ENCODE results near the gene KPNA1.
A peak's percentile ranks its signal among the peaks of the same experiment; 100 is the strongest.

The KPNA1 gene

DNA sequence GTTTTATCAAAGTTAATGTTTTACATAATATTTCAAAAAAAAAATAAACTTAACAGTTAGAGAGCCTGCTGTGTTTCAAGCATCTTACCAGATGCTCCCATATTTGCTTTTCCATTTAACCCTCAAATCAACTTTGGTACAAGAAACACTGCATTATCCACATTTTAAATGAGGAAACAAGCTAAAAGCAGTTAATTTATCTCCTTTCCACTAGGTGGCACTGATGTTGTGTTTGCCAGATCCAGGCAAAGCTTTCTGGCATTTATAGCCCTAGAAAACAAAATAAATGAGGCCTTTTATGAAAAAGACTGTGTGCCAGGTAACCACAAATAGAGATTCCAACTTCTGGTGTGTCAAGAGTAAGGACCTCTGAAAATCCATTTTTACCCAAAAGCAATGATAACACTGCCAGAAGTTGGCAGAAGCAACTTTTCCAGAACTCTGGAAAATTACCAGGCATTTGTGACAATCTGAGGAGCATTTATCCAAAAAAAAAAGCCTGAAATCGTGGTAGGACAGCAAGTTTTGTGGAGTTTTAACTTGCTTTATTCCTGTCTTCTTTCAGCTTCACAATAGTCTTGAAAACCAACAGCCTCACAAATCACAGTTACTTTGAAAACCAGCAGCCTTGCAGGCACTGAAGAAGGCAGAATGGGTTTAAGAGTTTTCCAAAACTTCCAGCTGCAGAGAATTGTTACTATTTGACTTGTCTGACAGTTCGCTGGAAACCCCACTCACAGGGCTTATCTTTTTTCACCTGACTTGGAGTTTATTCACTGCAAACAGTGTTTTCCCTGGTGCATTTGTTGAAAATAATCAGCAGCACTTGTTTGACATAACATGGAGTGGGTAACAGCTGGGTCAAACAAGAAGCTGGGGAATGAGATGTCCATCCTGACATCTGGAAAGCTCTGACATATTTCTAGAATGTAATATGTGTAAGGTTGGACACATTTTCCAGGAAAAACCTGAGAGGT is 121.6 kb downstream of the KPNA1 start:
- H4K8ac ChIP-seq (ENCODE audit: low read depth, low read length) = no peak overlapping the region
- no peak overlapping the region for H2BK5ac ChIP-seq (ENCODE audit: low read length)
- H2AK5ac ChIP-seq (ENCODE audit: low read depth, low read length) = no peak overlapping the region
- H3K18ac ChIP-seq (ENCODE audit: low read length) = no peak overlapping the region
- H3K9me3 ChIP-seq (replicated peaks in 1 of 2; ENCODE audit: control insufficient read depth in 2 of 2, insufficient read depth in 1 of 2, low read depth in 1 of 2, low read length in 2 of 2) = no peaks in the 10 kb centered on the region
- H3K27me3 ChIP-seq (ENCODE audit: control insufficient read depth in 3 of 3, insufficient read depth in 3 of 3, low read depth in 1 of 3, low read length in 3 of 3) = no peaks in the 10 kb centered on the region
- no peak overlapping the region for H3K14ac ChIP-seq (ENCODE audit: low read length)
- H3K9ac ChIP-seq (ENCODE audit: low read depth, low read length, poor library complexity) = no peak overlapping the region
- H2BK120ac ChIP-seq (ENCODE audit: low read depth, low read length) = no peak overlapping the region
- no peak overlapping the region for H2BK15ac ChIP-seq (ENCODE audit: low read length)
- no peak overlapping the region for H2BK12ac ChIP-seq (ENCODE audit: low read length)
- no peaks in the 10 kb centered on the region for H3K36me3 ChIP-seq (replicated peaks in 1 of 2; ENCODE audit: control insufficient read depth in 2 of 2, insufficient read depth in 2 of 2, low read length in 2 of 2)
- H4K91ac ChIP-seq (ENCODE audit: low read depth, low read length, poor library complexity) = no peak overlapping the region
- no peak overlapping the region for H3K4me2 ChIP-seq (ENCODE audit: insufficient read depth, low read length, poor library complexity, severe bottlenecking)
- WGBS, 2 donors (ENCODE audit: extremely low coverage in 2 of 2, insufficient read length in 2 of 2, insufficient replicate concordance in 1 of 2) = no CpG with 5 or more reads among the region's 2 CpGs
- H3K4me3 ChIP-seq (ENCODE audit: low read length in 2 of 2) = no peak overlapping the region
- peak overlapping the region; percentile 25 for H2AFZ ChIP-seq (ENCODE audit: low read length)
- peaks cover 0 to 2% of the 10 kb centered on the region in 2 donors for H3K4me1 ChIP-seq (ENCODE audit: control insufficient read depth in 2 of 2, insufficient read depth in 1 of 2, low read depth in 1 of 2, low read length in 2 of 2)
- H3K79me1 ChIP-seq (ENCODE audit: low read depth, low read length) = no peaks in the 10 kb centered on the region
- no peak overlapping the region for H3K27ac ChIP-seq (replicated peaks; ENCODE audit: low read length)
- no peak overlapping the region for H3K23ac ChIP-seq (ENCODE audit: low read depth, low read length, poor library complexity)
- H3K4ac ChIP-seq (ENCODE audit: low read length) = no peak overlapping the region
- peak; percentile 20 for DNase-seq (ENCODE audit: low spot score)

GRCh38 chr3:122391681-122392446 is 122.9 kb downstream of the KPNA1 start:
- Histone ChIP-seq H2BK5ac (ENCODE audit: low read length) (no peak overlapping the region), H3K79me1 (ENCODE audit: low read depth, low read length) (no peaks in the 10 kb centered on the region), H3K23ac (ENCODE audit: low read depth, low read length, poor library complexity) (no peak overlapping the region), H3K9me3 (replicated peaks in 1 of 2; ENCODE audit: control insufficient read depth in 2 of 2, insufficient read depth in 1 of 2, low read depth in 1 of 2, low read length in 2 of 2) (no peaks in the 10 kb centered on the region), H2BK12ac (ENCODE audit: low read length) (no peak overlapping the region), H2AK5ac (ENCODE audit: low read depth, low read length) (no peak overlapping the region), H2BK120ac (ENCODE audit: low read depth, low read length) (no peak overlapping the region), H3K27me3 (ENCODE audit: control insufficient read depth in 3 of 3, insufficient read depth in 3 of 3, low read depth in 1 of 3, low read length in 3 of 3) (no peaks in the 10 kb centered on the region), H3K27ac (replicated peaks; ENCODE audit: low read length) (no peak overlapping the region), H3K4me2 (ENCODE audit: insufficient read depth, low read length, poor library complexity, severe bottlenecking) (no peak overlapping the region), H2AFZ (ENCODE audit: low read length) (no peak overlapping the region), H3K14ac (ENCODE audit: low read length) (no peak overlapping the region), H2BK15ac (ENCODE audit: low read length) (no peak overlapping the region), H4K8ac (ENCODE audit: low read depth, low read length) (no peak overlapping the region), H3K9ac (ENCODE audit: low read depth, low read length, poor library complexity) (no peak overlapping the region), H3K36me3 (replicated peaks in 1 of 2; ENCODE audit: control insufficient read depth in 2 of 2, insufficient read depth in 2 of 2, low read length in 2 of 2) (no peaks in the 10 kb centered on the region), H3K4me3 (ENCODE audit: low read length in 2 of 2) (no peak overlapping the region), H3K4ac (ENCODE audit: low read length) (no peak overlapping the region), H4K91ac (ENCODE audit: low read depth, low read length, poor library complexity) (no peak overlapping the region), H3K4me1 (ENCODE audit: control insufficient read depth in 2 of 2, insufficient read depth in 1 of 2, low read depth in 1 of 2, low read length in 2 of 2) (peaks cover 0 to 2% of the 10 kb centered on the region in 2 donors), H3K18ac (ENCODE audit: low read length) (no peak overlapping the region)
- no CpG with 5 or more reads among the region's 2 CpGs for WGBS, 2 donors (ENCODE audit: extremely low coverage in 2 of 2, insufficient read length in 2 of 2, insufficient replicate concordance in 1 of 2)
- DNase-seq (ENCODE audit: low spot score) = no peak

DNA sequence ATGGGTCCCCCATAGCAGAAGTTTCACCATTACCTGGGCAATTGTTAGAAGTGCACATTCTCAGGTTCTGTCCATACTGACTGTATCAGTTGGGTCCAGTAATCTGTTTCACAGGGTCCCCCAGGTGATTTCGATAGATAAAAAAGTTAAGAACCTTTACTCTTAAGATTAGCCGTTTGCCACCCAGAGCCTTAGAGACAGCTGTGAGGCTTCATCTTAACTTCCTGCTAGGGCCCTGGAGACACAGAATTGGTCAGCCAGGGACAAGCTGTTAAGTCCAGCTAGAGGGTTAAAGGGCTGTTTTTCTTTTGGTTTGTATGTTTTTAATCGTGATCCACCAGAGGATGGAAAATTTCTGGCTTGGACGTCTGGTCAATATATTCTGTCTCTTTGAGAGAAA is 124.1 kb downstream of the KPNA1 start:
- H2AFZ ChIP-seq (ENCODE audit: low read length) = no peak overlapping the region
- H2BK120ac ChIP-seq (ENCODE audit: low read depth, low read length) = no peak overlapping the region
- H2BK15ac ChIP-seq (ENCODE audit: low read length) = no peak overlapping the region
- no peak for DNase-seq (ENCODE audit: low spot score)
- no peaks in the 10 kb centered on the region for H3K79me1 ChIP-seq (ENCODE audit: low read depth, low read length)
- peaks cover 0 to 2% of the 10 kb centered on the region in 2 donors for H3K4me1 ChIP-seq (ENCODE audit: control insufficient read depth in 2 of 2, insufficient read depth in 1 of 2, low read depth in 1 of 2, low read length in 2 of 2)
- H3K4ac ChIP-seq (ENCODE audit: low read length) = no peak overlapping the region
- no peak overlapping the region for H3K9ac ChIP-seq (ENCODE audit: low read depth, low read length, poor library complexity)
- no peaks in the 10 kb centered on the region for H3K27me3 ChIP-seq (ENCODE audit: control insufficient read depth in 3 of 3, insufficient read depth in 3 of 3, low read depth in 1 of 3, low read length in 3 of 3)
- no peak overlapping the region for H4K8ac ChIP-seq (ENCODE audit: low read depth, low read length)
- H3K18ac ChIP-seq (ENCODE audit: low read length) = no peak overlapping the region
- H4K91ac ChIP-seq (ENCODE audit: low read depth, low read length, poor library complexity) = no peak overlapping the region
- no peaks in the 10 kb centered on the region for H3K36me3 ChIP-seq (replicated peaks in 1 of 2; ENCODE audit: control insufficient read depth in 2 of 2, insufficient read depth in 2 of 2, low read length in 2 of 2)
- H3K4me3 ChIP-seq (ENCODE audit: low read length in 2 of 2) = no peak overlapping the region
- no peak overlapping the region for H2BK5ac ChIP-seq (ENCODE audit: low read length)
- no peak overlapping the region for H3K27ac ChIP-seq (replicated peaks; ENCODE audit: low read length)
- H3K4me2 ChIP-seq (ENCODE audit: insufficient read depth, low read length, poor library complexity, severe bottlenecking) = no peak overlapping the region
- H2AK5ac ChIP-seq (ENCODE audit: low read depth, low read length) = no peak overlapping the region
- no peaks in the 10 kb centered on the region for H3K9me3 ChIP-seq (replicated peaks in 1 of 2; ENCODE audit: control insufficient read depth in 2 of 2, insufficient read depth in 1 of 2, low read depth in 1 of 2, low read length in 2 of 2)
- WGBS, 2 donors (ENCODE audit: extremely low coverage in 2 of 2, insufficient read length in 2 of 2, insufficient replicate concordance in 1 of 2) = no CpG with 5 or more reads among the region's 4 CpGs
- no peak overlapping the region for H2BK12ac ChIP-seq (ENCODE audit: low read length)
- H3K23ac ChIP-seq (ENCODE audit: low read depth, low read length, poor library complexity) = no peak overlapping the region
- H3K14ac ChIP-seq (ENCODE audit: low read length) = no peak overlapping the region

GRCh38 chr3:122389892-122390291 is 124.8 kb downstream of the KPNA1 start:
- no CpG with 5 or more reads among the region's 4 CpGs for WGBS, 2 donors (ENCODE audit: extremely low coverage in 2 of 2, insufficient read length in 2 of 2, insufficient replicate concordance in 1 of 2)
- Histone ChIP-seq H3K9me3 (replicated peaks in 1 of 2; ENCODE audit: control insufficient read depth in 2 of 2, insufficient read depth in 1 of 2, low read depth in 1 of 2, low read length in 2 of 2) (no peaks in the 10 kb centered on the region), H4K8ac (ENCODE audit: low read depth, low read length) (no peak overlapping the region), H4K91ac (ENCODE audit: low read depth, low read length, poor library complexity) (no peak overlapping the region), H3K27ac (replicated peaks; ENCODE audit: low read length) (no peak overlapping the region), H2AFZ (ENCODE audit: low read length) (no peak overlapping the region), H3K4me3 (ENCODE audit: low read length in 2 of 2) (no peak overlapping the region), H2BK12ac (ENCODE audit: low read length) (no peak overlapping the region), H3K36me3 (replicated peaks in 1 of 2; ENCODE audit: control insufficient read depth in 2 of 2, insufficient read depth in 2 of 2, low read length in 2 of 2) (no peaks in the 10 kb centered on the region), H3K14ac (ENCODE audit: low read length) (no peak overlapping the region), H2AK5ac (ENCODE audit: low read depth, low read length) (no peak overlapping the region), H3K23ac (ENCODE audit: low read depth, low read length, poor library complexity) (no peak overlapping the region), H3K27me3 (ENCODE audit: control insufficient read depth in 3 of 3, insufficient read depth in 3 of 3, low read depth in 1 of 3, low read length in 3 of 3) (no peaks in the 10 kb centered on the region), H3K9ac (ENCODE audit: low read depth, low read length, poor library complexity) (no peak overlapping the region), H2BK5ac (ENCODE audit: low read length) (no peak overlapping the region), H3K18ac (ENCODE audit: low read length) (no peak overlapping the region), H2BK120ac (ENCODE audit: low read depth, low read length) (no peak overlapping the region), H3K4ac (ENCODE audit: low read length) (no peak overlapping the region), H3K4me2 (ENCODE audit: insufficient read depth, low read length, poor library complexity, severe bottlenecking) (no peak overlapping the region), H3K4me1 (ENCODE audit: control insufficient read depth in 2 of 2, insufficient read depth in 1 of 2, low read depth in 1 of 2, low read length in 2 of 2) (peaks cover 0 to 2% of the 10 kb centered on the region in 2 donors), H3K79me1 (ENCODE audit: low read depth, low read length) (no peaks in the 10 kb centered on the region), H2BK15ac (ENCODE audit: low read length) (no peak overlapping the region)
- no peak for DNase-seq (ENCODE audit: low spot score)
